Measurements from ENCODE around the gene TUBA8.
"Not testable (repeated sequence)": the region's sequence is repeated elsewhere in the genome, so short reads cannot be mapped to it uniquely, and the experiment has no call there.

The TUBA8 gene

GRCh38 chr22:18121954-18122554, 11.4 kb downstream of the TUBA8 start:
- in situ Hi-C loops (cut with MboI; ENCODE audit: low sequenced_read_pairs), result no loop called here

GRCh38 chr22:18123476-18124025, 12.9 kb downstream of the TUBA8 start:
- in situ Hi-C loops (cut with MboI; ENCODE audit: low sequenced_read_pairs), result not testable (repeated sequence)

- in situ Hi-C loops (cut with MboI; ENCODE audit: low sequenced_read_pairs), result no loop called here
Measured at GRCh38 chr22:18126606-18127005, 16.0 kb downstream of the TUBA8 start.

- in situ Hi-C loops (cut with MboI; ENCODE audit: low sequenced_read_pairs), result no loop called here
Measured at GRCh38 chr22:18130018-18130417, 19.4 kb downstream of the TUBA8 start.

GRCh38 chr22:18130699-18131429, 20.3 kb downstream of the TUBA8 start:
- in situ Hi-C loops (cut with MboI; ENCODE audit: low sequenced_read_pairs), result no loop called here

GRCh38 chr22:18133452-18133851, 22.8 kb downstream of the TUBA8 start:
- in situ Hi-C loops (cut with MboI; ENCODE audit: low sequenced_read_pairs), result no loop called here

- in situ Hi-C loops (cut with MboI; ENCODE audit: low sequenced_read_pairs), result no loop called here
Measured at GRCh38 chr22:18136563-18137320, 26.1 kb downstream of the TUBA8 start.

GRCh38 chr22:18141004-18141403, 30.4 kb downstream of the TUBA8 start:
- in situ Hi-C loops (cut with MboI; ENCODE audit: low sequenced_read_pairs), result not testable (repeated sequence)

- in situ Hi-C loops (cut with MboI; ENCODE audit: low sequenced_read_pairs), result no loop called here
Measured at GRCh38 chr22:18144105-18144504, 33.5 kb downstream of the TUBA8 start.

GRCh38 chr22:18145676-18146388, 35.2 kb downstream of the TUBA8 start:
- in situ Hi-C loops (cut with MboI; ENCODE audit: low sequenced_read_pairs), result no loop called here

GRCh38 chr22:18146389-18146753, 35.8 kb downstream of the TUBA8 start:
- in situ Hi-C loops (cut with MboI; ENCODE audit: low sequenced_read_pairs), result no loop called here

GRCh38 chr22:18147791-18148190, 37.2 kb downstream of the TUBA8 start:
- in situ Hi-C loops (cut with MboI; ENCODE audit: low sequenced_read_pairs), result no loop called here

- in situ Hi-C loops (cut with MboI; ENCODE audit: low sequenced_read_pairs), result no loop called here
Measured at GRCh38 chr22:18148293-18148965, 37.8 kb downstream of the TUBA8 start.

GRCh38 chr22:18152519-18152918, 41.9 kb downstream of the TUBA8 start:
- in situ Hi-C loops (cut with MboI; ENCODE audit: low sequenced_read_pairs), result no loop called here

GRCh38 chr22:18154821-18155390, 44.3 kb downstream of the TUBA8 start:
- in situ Hi-C loops (cut with MboI; ENCODE audit: low sequenced_read_pairs), result no loop called here

- in situ Hi-C loops (cut with MboI; ENCODE audit: low sequenced_read_pairs), result not testable (repeated sequence)
Measured at GRCh38 chr22:18155546-18155945, 44.9 kb downstream of the TUBA8 start.

GRCh38 chr22:18156878-18157713, 46.5 kb downstream of the TUBA8 start:
- in situ Hi-C loops (cut with MboI; ENCODE audit: low sequenced_read_pairs), result no loop called here

- in situ Hi-C loops (cut with MboI; ENCODE audit: low sequenced_read_pairs), result no loop called here
Measured at GRCh38 chr22:18157714-18158028, 47.1 kb downstream of the TUBA8 start.

GRCh38 chr22:18160641-18161040, 50.0 kb downstream of the TUBA8 start:
- in situ Hi-C loops (cut with MboI; ENCODE audit: low sequenced_read_pairs), result not testable (repeated sequence)

Measured in HL-60/S4 treated with retinoic acid at 250 ng/mL for 4 days and 3 days (cell line).